Upper lobe of left lung (tissue), 4 donors: Measurements from ENCODE around the gene SVIL.
"Not testable (repeated sequence)": the region's sequence is repeated elsewhere in the genome, so short reads cannot be mapped to it uniquely, and the experiment has no call there.

ENCODE experiments used
- CTCF ChIP-seq, 6 experiments: fragments of 450-650 bp in 4 of 6; fragments of 200-600 bp in 2 of 6; sonication (generic) in 2 of 6; IDR thresholded peaks; one replicate each; pipeline ENCODE4 v1.5.1; 2016 to 2019; ENCODE audit warnings: antibody characterized with exemption in 6 of 6
- EP300 ChIP-seq, 4 donors: sonication (generic); formaldehyde crosslinking; IDR thresholded peaks; one replicate each; pipeline ENCODE4 v1.5.1; 2017; ENCODE audit warnings: antibody characterized with exemption in 4 of 4, control low read depth in 2 of 4
- POLR2A ChIP-seq, 4 donors: fragments of 450-650 bp; IDR thresholded peaks; one replicate each; pipeline ENCODE4 v1.5.1; 2016 to 2017; ENCODE audit warnings: antibody characterized with exemption in 4 of 4, mild to moderate bottlenecking in 2 of 4
- POLR2AphosphoS5 ChIP-seq, 2 donors: sonication (generic); formaldehyde crosslinking; IDR thresholded peaks; one replicate each; pipeline ENCODE4 v1.5.1; 2017; ENCODE audit warnings: antibody characterized with exemption in 2 of 2

GRCh38 chr10:29516309-29516932 is 118.3 kb downstream of the SVIL start:
- not testable (repeated sequence) for TF ChIP-seq CTCF, POLR2A, EP300, POLR2AphosphoS5 (IDR thresholded peaks at IDR 0.05)
